ENCODE data around the gene SGIP1. TPM values are rescaled to one million over a fixed set of nuclear protein-coding genes. Genes with fewer than 3 reads are reported as not detected.
A peak's percentile ranks its signal among the peaks of the same experiment; 100 is the strongest.

SGIP1 gene
- total and polyA plus RNA-seq, 9 donors = 1.7 to 3.1 (median 2.4) TPM

- no peak for DNase-seq
- H3K4me3 ChIP-seq (ENCODE audit: low read length) = no peak overlapping the region
- no peaks in the 10 kb centered on the region for H3K36me3 ChIP-seq (ENCODE audit: control insufficient read depth, insufficient read depth, low read length)
- H3K27me3 ChIP-seq (ENCODE audit: control insufficient read depth, insufficient read depth, low read length) = peaks cover 14% of the 10 kb centered on the region
- H3K4me1 ChIP-seq (ENCODE audit: control insufficient read depth, insufficient read depth, low read length) = peaks cover 14% of the 10 kb centered on the region
- no peak overlapping the region for H3K27ac ChIP-seq (ENCODE audit: low read length)
- H3K9me3 ChIP-seq (replicated peaks; ENCODE audit: control insufficient read depth, low read depth, low read length) = no peaks in the 10 kb centered on the region
- 100% methylated on average over 1 of the region's 4 CpGs for WGBS (ENCODE audit: insufficient coverage)
These were observed 217.2 kb downstream of the SGIP1 start for GRCh38 chr1:66751160-66751559.

- 1% methylated on average over 19 of the region's 35 CpGs for WGBS (ENCODE audit: insufficient coverage)
- Histone ChIP-seq H3K27ac (ENCODE audit: low read length) (peak within 1 kb of the TSS; percentile 59), H3K4me3 (ENCODE audit: low read length) (peak within 1 kb of the TSS; percentile 46), H3K9me3 (replicated peaks; ENCODE audit: control insufficient read depth, low read depth, low read length) (no peaks in the 10 kb centered on the region), H3K4me1 (ENCODE audit: control insufficient read depth, insufficient read depth, low read length) (peaks cover 17% of the 10 kb centered on the region), H3K36me3 (ENCODE audit: control insufficient read depth, insufficient read depth, low read length) (no peaks in the 10 kb centered on the region), H3K27me3 (ENCODE audit: control insufficient read depth, insufficient read depth, low read length) (peaks cover 14% of the 10 kb centered on the region)
- peak; percentile 65 for DNase-seq
These were observed 218.1 kb downstream of the SGIP1 start, which contains the start of gene DYNLT5 for GRCh38 chr1:66752000-66752592. TSS of gene DYNLT5 (plus strand) at chr1:66752459. CDS start at chr1:66754659, 2,200 bp downstream.

- H3K36me3 ChIP-seq (ENCODE audit: control insufficient read depth, insufficient read depth, low read length) = no peaks in the 10 kb centered on the region
- H3K4me1 ChIP-seq (ENCODE audit: control insufficient read depth, insufficient read depth, low read length) = peaks cover 19% of the 10 kb centered on the region
- peak overlapping the region; percentile 46 for H3K4me3 ChIP-seq (ENCODE audit: low read length)
- peaks cover 14% of the 10 kb centered on the region for H3K27me3 ChIP-seq (ENCODE audit: control insufficient read depth, insufficient read depth, low read length)
- H3K27ac ChIP-seq (ENCODE audit: low read length) = peak overlapping the region; percentile 59
- no peaks in the 10 kb centered on the region for H3K9me3 ChIP-seq (replicated peaks; ENCODE audit: control insufficient read depth, low read depth, low read length)
- WGBS (ENCODE audit: insufficient coverage) = 44% methylated on average over 16 of the region's 18 CpGs
- no peak for DNase-seq
These were observed 218.9 kb downstream of the SGIP1 start for GRCh38 chr1:66752671-66753371.

- no CpG with 5 or more reads among the region's 6 CpGs for WGBS (ENCODE audit: insufficient coverage)
- Histone ChIP-seq H3K36me3 (ENCODE audit: control insufficient read depth, insufficient read depth, low read length) (no peaks in the 10 kb centered on the region), H3K27me3 (ENCODE audit: control insufficient read depth, insufficient read depth, low read length) (peaks cover 3% of the 10 kb centered on the region), H3K9me3 (replicated peaks; ENCODE audit: control insufficient read depth, low read depth, low read length) (no peaks in the 10 kb centered on the region), H3K4me1 (ENCODE audit: control insufficient read depth, insufficient read depth, low read length) (peaks cover 8% of the 10 kb centered on the region), H3K27ac (ENCODE audit: low read length) (peak overlapping the region; percentile 31), H3K4me3 (ENCODE audit: low read length) (no peak overlapping the region)
- DNase-seq = peak; percentile 23
These were observed 223.8 kb downstream of the SGIP1 start for GRCh38 chr1:66757722-66758240.

- H3K4me1 ChIP-seq (ENCODE audit: control insufficient read depth, insufficient read depth, low read length) = peaks cover 7% of the 10 kb centered on the region
- no peaks in the 10 kb centered on the region for H3K36me3 ChIP-seq (ENCODE audit: control insufficient read depth, insufficient read depth, low read length)
- no peaks in the 10 kb centered on the region for H3K27me3 ChIP-seq (ENCODE audit: control insufficient read depth, insufficient read depth, low read length)
- peak; percentile 86 for DNase-seq
- no CpG with 5 or more reads among the region's 1 CpG for WGBS (ENCODE audit: insufficient coverage)
- H3K27ac ChIP-seq (ENCODE audit: low read length) = peak overlapping the region; percentile 54
- H3K9me3 ChIP-seq (replicated peaks; ENCODE audit: control insufficient read depth, low read depth, low read length) = no peaks in the 10 kb centered on the region
- H3K4me3 ChIP-seq (ENCODE audit: low read length) = no peak overlapping the region
These were observed 224.3 kb downstream of the SGIP1 start for GRCh38 chr1:66758241-66758755.

- WGBS (ENCODE audit: insufficient coverage) = 86% methylated on average over 1 of the region's 1 CpG
- Histone ChIP-seq H3K36me3 (ENCODE audit: control insufficient read depth, insufficient read depth, low read length) (no peaks in the 10 kb centered on the region), H3K9me3 (replicated peaks; ENCODE audit: control insufficient read depth, low read depth, low read length) (no peaks in the 10 kb centered on the region), H3K27ac (ENCODE audit: low read length) (no peak overlapping the region), H3K4me1 (ENCODE audit: control insufficient read depth, insufficient read depth, low read length) (peaks cover 7% of the 10 kb centered on the region), H3K27me3 (ENCODE audit: control insufficient read depth, insufficient read depth, low read length) (no peaks in the 10 kb centered on the region), H3K4me3 (ENCODE audit: low read length) (no peak overlapping the region)
- DNase-seq = no peak
These were observed 226.6 kb downstream of the SGIP1 start for GRCh38 chr1:66760506-66760905.

- H3K36me3 ChIP-seq (ENCODE audit: control insufficient read depth, insufficient read depth, low read length) = no peaks in the 10 kb centered on the region
- no peak overlapping the region for H3K4me3 ChIP-seq (ENCODE audit: low read length)
- no peak for DNase-seq
- peaks cover 7% of the 10 kb centered on the region for H3K4me1 ChIP-seq (ENCODE audit: control insufficient read depth, insufficient read depth, low read length)
- no peak overlapping the region for H3K27ac ChIP-seq (ENCODE audit: low read length)
- H3K27me3 ChIP-seq (ENCODE audit: control insufficient read depth, insufficient read depth, low read length) = no peaks in the 10 kb centered on the region
- WGBS (ENCODE audit: insufficient coverage) = no CpG with 5 or more reads among the region's 2 CpGs
- H3K9me3 ChIP-seq (replicated peaks; ENCODE audit: control insufficient read depth, low read depth, low read length) = no peaks in the 10 kb centered on the region
These were observed 227.3 kb downstream of the SGIP1 start for GRCh38 chr1:66761221-66761620.

- no CpG with 5 or more reads among the region's 3 CpGs for WGBS (ENCODE audit: insufficient coverage)
- Histone ChIP-seq H3K27me3 (ENCODE audit: control insufficient read depth, insufficient read depth, low read length) (no peaks in the 10 kb centered on the region), H3K4me1 (ENCODE audit: control insufficient read depth, insufficient read depth, low read length) (no peaks in the 10 kb centered on the region), H3K4me3 (ENCODE audit: low read length) (no peak overlapping the region), H3K36me3 (ENCODE audit: control insufficient read depth, insufficient read depth, low read length) (no peaks in the 10 kb centered on the region), H3K9me3 (replicated peaks; ENCODE audit: control insufficient read depth, low read depth, low read length) (no peaks in the 10 kb centered on the region), H3K27ac (ENCODE audit: low read length) (no peak overlapping the region)
- peak; percentile 58 for DNase-seq
These were observed 231.1 kb downstream of the SGIP1 start for GRCh38 chr1:66764994-66765578.

- Histone ChIP-seq H3K36me3 (ENCODE audit: control insufficient read depth, insufficient read depth, low read length) (no peaks in the 10 kb centered on the region), H3K4me1 (ENCODE audit: control insufficient read depth, insufficient read depth, low read length) (no peaks in the 10 kb centered on the region), H3K27me3 (ENCODE audit: control insufficient read depth, insufficient read depth, low read length) (no peaks in the 10 kb centered on the region), H3K27ac (ENCODE audit: low read length) (no peak overlapping the region), H3K9me3 (replicated peaks; ENCODE audit: control insufficient read depth, low read depth, low read length) (no peaks in the 10 kb centered on the region), H3K4me3 (ENCODE audit: low read length) (no peak overlapping the region)
- DNase-seq = no peak
These were observed 233.7 kb downstream of the SGIP1 start for GRCh38 chr1:66767626-66768025.

- H3K27me3 ChIP-seq (ENCODE audit: control insufficient read depth, insufficient read depth, low read length) = no peaks in the 10 kb centered on the region
- H3K4me1 ChIP-seq (ENCODE audit: control insufficient read depth, insufficient read depth, low read length) = no peaks in the 10 kb centered on the region
- H3K27ac ChIP-seq (ENCODE audit: low read length) = no peak overlapping the region
- no peak overlapping the region for H3K4me3 ChIP-seq (ENCODE audit: low read length)
- no peaks in the 10 kb centered on the region for H3K36me3 ChIP-seq (ENCODE audit: control insufficient read depth, insufficient read depth, low read length)
- WGBS (ENCODE audit: insufficient coverage) = no CpG with 5 or more reads among the region's 1 CpG
- H3K9me3 ChIP-seq (replicated peaks; ENCODE audit: control insufficient read depth, low read depth, low read length) = no peaks in the 10 kb centered on the region
- DNase-seq = no peak
These were observed 235.0 kb downstream of the SGIP1 start for GRCh38 chr1:66768965-66769364.
